Gastroesophageal sphincter (tissue), 3 donors: ENCODE data around the gene PPARG.

ENCODE experiments used
- CTCF ChIP-seq, 4 experiments: fragments of 200-600 bp in 2 of 4; fragments of 450-650 bp in 2 of 4; sonication (generic) in 1 of 4; IDR thresholded peaks; one replicate each; pipeline ENCODE4 v1.5.1; 2017 to 2019; ENCODE audit warnings: antibody characterized with exemption in 4 of 4, mild to moderate bottlenecking in 2 of 4, moderate library complexity in 2 of 4
- EP300 ChIP-seq: sonication (generic); formaldehyde crosslinking; IDR thresholded peaks from one replicate; pipeline ENCODE4 v1.6.1; 2017; ENCODE audit warnings: antibody characterized with exemption, mild to moderate bottlenecking
- POLR2A ChIP-seq, 2 donors: fragments of 450-650 bp; IDR thresholded peaks; one replicate each; pipeline ENCODE4 v1.6.1; 2017; ENCODE audit warnings: antibody characterized with exemption in 2 of 2, mild to moderate bottlenecking in 2 of 2, moderate library complexity in 1 of 2
- POLR2AphosphoS5 ChIP-seq: sonication (generic); formaldehyde crosslinking; IDR thresholded peaks from one replicate; pipeline ENCODE4 v1.6.1; 2017; ENCODE audit warnings: antibody characterized with exemption

- TF ChIP-seq CTCF (IDR thresholded peaks at IDR 0.05) (no peak), POLR2AphosphoS5 (no peak), POLR2A (IDR thresholded peaks at IDR 0.05) (no peak), EP300 (no peak)
Measured at GRCh38 chr3:12394569-12395271, 105.8 kb downstream of the PPARG start.
